Hippocampal formation (tissue), 2 donors: ENCODE results near the gene MDH1.
"Not testable (repeated sequence)": the region's sequence is repeated elsewhere in the genome, so short reads cannot be mapped to it uniquely, and the experiment has no call there.

Source experiments
- DNase-seq, 2 donors: peaks; one replicate each; lab custom pipeline; 2025; lab: John Stamatoyannopoulos, UW

MDH1 gene

DNA sequence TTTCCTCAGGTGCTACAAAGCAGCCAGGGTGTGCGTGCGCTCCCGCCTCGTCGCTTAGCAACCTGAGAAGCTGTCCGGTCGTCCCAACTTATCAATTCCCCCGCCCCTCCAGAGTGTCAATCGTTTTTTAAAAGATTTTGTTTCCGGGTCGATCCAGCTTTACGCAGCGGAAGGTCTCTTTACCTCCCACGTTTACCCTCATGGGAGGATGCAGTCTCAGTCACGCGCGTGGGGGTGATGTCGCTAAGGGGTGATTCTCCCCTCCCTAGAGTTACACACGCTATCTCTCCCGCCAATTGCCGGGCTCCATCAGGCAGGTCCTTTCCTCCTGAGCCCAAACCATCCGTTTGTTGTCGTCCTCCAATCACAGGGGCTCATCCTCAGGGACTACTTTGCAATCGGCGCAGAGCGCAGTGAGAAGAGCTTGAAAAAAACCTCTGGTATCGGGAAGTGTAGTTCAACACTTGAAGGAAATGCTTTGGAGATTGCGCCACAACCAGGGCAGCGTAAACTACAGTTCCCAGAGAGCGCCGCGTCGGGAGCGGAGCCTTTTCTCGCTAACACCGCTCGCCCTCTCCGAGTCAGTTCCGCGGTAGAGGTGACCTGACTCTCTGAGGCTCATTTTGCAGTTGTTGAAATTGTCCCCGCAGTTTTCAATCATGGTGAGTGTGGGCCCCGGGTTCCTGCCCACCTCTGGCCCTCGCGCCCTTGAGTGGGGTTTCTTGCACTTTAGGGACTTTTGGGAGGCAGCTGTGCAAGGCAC is at the start of gene MDH1, which contains the start of gene WDPCP:
Gene MDH1 (plus strand): TSS at position 579 of the 763 bp plus-strand sequence. CDS start 81 bp downstream, at position 660.
Gene WDPCP (minus strand): TSS at position 93 of the 763 bp plus-strand sequence. CDS start 206 bp downstream, outside the sequence.
- peak; percentile 95 to 100 for DNase-seq

DNA sequence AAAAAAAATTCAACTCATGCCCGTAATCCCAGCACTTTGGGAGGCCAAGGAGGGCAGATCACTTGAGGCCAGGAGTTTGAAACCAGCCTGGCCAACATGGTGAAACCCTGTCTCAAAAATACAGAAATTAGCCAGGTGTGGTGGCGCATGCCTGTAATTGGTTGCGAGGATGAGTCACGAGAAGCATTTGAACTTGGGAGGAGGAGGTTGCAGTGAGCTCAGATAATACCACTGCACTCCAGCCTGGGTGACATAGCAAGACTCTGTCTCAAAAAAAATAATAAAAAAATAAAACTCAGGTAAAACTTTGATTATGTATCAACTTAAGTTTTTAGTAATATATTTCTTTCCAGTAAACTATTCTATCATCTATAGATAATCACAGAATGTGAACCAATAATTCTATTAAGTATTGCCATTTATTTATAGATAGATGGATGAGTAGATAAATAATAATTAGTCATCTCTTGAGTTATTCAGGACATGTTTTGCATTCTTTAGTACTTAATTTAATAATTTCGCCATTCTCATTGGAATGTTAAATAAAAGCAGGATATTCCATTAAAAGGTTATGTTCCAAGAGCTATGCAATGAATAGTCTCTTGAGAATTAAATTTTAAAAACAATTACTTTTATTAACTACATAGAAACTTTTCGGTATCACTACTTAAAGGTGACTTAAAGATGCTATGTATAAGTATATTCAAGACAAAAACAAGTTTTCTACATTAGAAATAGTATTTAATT is 49.2 kb upstream of the MDH1 start:
- DNase-seq, result no peak

DNA sequence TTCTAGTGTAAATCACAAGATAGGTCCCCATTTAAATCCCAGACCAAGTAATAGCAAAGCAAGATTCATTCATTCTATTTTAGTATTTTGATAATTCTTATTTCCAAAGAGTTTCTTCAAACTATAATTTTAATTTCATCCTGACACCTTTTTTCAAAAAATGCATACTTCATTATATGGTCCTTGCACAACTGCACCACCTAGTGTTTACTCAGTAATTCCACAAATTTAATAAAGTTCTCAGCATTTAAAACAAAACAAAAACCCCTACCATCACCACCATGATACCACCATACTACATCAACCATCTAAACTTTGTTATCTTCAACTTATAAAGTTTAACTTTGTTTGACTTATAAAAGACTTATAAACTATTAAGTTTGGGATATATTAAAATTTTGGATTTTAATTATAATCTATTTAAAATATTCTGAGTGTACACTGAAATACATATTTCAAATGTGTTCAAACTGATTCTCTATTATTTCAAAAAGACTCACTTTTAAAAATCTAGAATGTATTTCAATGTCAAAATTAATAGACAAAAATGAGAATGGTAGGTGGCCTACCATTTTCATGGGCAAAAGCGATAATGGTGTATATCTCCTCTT is 44.6 kb upstream of the MDH1 start:
- no peak for DNase-seq

DNA sequence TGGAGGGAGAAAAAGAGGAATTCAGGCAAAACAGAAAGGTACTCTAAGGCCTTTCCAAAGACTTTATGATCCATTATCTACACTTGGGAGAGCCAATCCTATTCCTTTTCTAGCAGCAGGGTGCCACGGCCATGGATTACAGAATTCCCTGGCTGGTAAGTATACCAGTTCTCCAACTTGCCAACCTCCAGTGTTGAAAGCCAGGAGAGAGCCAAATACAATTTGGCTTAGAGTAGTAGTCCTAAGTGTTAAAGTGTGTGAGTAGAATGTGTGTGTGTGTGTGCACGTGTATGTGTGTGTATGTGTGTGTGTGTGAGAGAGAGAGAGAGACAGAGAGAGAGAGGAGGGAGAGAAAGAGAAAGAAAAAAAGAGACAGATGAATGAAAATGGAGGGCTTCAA is 43.7 kb upstream of the MDH1 start:
- DNase-seq, result no peak

DNA sequence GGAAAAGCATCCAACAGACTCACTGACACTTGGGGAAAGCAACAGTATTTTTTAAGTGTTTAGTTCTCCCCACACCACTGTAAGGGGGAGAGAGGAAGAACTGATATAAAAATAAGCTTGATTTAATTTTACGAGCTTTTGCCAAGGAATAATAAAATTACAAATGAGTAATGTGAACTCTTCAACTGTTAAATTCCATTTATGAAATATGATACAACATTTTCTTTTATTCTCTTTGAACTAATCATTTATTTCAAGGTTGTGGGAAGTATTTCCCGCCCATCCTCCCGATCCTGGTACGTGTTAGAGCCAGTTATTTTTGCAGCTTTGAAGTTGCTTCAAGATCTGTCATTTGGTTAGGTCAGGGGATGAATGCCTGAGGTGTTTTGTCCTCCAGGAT is 35.7 kb upstream of the MDH1 start:
- no peak for DNase-seq

DNA sequence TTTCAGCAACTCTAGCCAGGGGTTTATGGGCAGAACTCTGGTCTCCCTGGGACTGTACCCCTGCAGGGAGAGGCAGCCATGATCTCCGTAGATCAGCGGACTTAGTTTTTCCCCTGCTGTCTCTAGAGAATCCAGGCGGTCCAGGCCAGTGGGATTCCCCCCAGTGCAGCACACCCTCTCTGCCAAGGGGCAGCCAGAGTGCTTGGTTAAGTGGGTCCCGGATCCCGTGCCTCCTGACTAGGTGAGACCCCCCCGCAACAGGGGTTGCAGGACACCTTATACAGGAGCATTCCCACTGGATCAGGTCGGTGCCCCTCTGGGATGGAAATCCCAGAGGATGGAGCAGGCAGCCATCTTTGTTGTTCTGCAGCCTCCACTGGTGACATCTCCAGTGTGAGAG is 33.5 kb upstream of the MDH1 start:
- DNase-seq, result no peak

DNA sequence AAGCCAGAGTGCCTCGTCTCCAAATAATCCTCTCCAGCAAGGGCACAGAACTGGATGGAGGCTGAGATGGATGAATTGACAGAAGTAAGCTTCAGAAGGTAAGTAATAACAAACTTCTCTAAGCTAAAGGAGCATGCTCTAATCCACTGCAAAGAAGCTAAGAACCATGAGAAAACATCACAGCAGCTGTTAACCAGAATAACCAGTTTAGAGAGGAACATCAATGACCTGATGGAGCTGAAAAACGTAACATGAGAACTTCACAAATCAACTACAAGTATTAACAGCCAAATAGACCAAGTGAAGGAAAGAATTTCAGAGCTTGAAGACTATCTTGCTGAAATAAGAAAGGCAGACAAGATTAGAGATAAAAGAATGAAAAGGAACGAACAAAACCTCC is 32.8 kb upstream of the MDH1 start:
- no peak for DNase-seq

DNA sequence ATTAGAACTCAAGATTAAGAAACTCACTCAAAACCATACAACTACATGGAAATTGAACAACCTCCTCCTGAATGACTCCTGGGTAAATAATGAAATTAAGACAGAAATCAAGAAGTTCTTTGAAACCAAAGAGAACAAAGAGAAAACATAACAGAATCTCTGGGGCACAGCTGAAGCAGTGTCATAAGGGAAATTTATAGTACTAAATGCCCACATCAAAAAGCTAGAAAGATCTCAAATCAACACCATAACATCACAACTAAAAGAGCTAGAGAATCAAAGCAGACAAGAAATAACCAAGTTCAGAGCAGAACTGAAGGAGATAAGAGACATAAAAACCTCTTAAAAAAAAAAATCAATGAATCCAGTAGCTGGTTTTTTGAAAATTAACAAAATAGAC is 30.9 kb upstream of the MDH1 start:
- not testable (repeated sequence) for DNase-seq

DNA sequence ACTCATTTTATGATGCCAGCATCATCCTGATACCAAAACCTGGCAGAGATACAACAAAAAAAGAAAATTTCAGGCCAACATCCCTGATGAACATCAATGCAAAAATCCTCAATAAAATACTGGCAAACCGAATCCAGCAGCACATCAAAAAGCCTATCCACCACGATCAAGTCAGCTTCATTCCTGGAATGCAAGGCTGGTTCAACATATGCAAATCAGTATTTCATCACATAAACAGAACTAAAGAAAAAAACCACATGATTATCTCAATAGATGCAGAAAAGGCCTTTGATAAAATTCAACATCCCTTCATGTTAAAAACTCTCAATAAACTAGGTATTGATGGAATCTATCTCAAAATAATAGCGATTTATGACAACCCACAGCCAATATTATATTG is 29.8 kb upstream of the MDH1 start:
- not testable (repeated sequence) for DNase-seq

DNA sequence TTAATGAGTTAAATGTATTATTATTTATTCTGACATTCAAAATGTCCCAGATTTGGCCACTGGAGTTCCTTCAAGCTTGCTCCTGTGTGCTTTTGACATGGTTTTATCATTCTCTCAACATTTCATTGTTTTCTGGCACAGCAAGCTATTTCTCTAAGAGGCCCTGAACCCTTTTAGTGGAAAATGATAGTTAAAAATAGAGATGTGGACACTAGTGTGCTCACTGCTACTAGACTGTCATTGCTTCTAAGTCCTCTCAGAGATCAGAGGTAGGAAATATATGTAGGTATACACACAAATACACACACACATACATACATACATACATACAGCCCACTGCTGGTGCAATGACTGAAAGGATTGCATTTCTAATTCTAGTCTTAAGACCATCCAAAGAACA is 26.0 kb upstream of the MDH1 start:
- DNase-seq, result no peak

DNA sequence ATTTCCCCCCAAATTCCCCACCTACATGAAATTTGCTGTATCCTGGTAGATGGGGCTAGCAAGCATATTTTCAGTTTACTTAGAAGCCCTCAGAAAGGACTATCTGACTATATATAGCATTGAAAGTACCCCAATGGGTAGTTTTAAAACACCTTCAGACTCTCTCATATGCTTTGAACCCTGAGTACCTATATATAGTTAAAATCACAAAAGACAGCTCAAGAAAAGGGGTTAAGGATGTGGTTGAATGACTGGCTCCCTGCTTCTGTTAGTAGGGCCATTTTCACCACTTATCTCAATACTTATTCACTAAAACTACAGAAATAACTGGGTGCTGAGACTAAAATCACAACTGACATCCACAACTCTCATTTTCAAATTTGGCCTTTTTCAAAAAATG is 19.0 kb upstream of the MDH1 start:
- DNase-seq, result no peak

DNA sequence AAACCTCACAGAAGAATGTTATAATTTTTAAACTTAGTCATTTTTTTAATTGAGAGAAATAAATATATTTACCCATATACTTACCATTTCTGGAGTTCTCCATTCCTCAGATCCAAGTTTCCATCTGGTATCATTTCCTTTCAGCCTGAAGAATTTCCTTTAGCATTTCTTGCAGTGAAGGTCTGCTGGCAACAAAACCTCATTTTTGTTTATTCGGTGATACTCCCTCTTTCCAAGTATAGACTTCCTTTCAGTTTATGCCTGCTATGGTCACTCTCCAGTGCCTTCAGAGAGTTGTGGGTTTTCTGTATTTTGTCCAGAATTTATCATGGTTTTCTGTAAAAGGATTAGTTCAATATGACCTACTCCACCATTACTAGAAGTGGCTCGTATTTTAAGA is 17.5 kb upstream of the MDH1 start:
- no peak for DNase-seq

DNA sequence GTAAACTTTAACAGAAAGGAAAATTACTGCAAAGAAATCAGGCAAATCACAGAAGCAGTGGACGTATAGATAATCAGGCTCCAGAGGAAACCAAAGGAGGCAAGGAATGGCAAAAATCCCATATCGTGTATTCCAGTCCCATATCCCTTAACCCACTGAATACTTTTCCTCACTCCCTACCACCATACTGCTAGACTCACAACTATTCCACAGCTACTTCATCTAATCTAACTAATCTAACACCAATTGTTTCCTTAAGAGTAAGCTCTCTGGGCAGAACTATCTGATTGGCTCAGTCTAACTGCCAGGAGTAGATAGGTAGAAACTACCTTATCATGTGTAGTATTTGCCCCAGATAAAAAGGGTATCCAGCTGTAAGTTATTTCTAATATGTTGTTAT is 16.8 kb upstream of the MDH1 start:
- DNase-seq, result no peak

DNA sequence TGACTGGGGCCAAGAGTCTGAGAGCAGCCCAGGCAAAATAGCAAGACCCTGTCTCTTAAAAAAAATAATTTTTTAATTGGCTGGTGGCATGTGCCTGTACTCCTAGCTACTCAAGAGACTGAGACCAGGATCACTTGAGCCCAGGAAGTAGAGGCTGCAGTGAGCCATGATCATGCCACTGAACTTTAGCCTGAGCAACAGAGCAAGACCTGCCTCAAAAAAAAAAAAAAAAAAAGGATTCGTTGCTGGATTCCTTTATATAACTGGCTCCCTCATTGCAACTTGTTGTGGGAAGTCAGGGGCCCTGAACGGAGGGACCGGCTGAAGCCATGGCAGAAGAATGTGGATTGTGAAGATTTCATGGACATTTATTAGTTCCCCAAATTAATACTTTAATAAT is 15.7 kb upstream of the MDH1 start:
- not testable (repeated sequence) for DNase-seq

DNA sequence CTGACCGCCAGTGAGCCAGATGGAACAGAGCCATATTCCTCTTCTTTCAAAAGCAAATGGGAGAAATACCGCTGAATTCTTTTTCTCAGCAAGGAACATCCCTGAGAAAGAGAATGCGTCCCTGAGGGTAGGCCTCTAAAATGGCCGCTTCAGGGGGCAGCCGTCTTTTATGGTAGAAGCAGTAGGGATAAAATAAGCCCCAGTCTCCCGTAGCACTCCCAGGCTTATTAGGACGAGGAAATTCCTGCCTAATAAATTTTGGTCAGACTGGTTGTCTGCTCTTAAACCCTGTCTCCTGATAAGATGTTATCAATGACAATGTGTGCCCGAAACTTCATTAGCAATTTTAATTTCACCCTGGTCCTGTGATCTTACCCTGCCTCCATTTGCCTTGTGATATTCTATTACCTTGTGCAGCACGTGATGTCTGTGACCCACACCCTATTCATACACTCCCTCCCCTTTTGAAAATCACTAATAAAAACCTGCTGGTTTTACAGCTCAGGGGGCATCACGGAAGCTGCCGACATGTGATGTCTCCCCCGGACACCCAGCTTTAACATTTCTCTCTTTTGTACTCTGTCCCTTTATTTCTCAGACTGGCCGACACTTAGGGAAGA is 14.9 kb upstream of the MDH1 start:
- not testable (repeated sequence) for DNase-seq

DNA sequence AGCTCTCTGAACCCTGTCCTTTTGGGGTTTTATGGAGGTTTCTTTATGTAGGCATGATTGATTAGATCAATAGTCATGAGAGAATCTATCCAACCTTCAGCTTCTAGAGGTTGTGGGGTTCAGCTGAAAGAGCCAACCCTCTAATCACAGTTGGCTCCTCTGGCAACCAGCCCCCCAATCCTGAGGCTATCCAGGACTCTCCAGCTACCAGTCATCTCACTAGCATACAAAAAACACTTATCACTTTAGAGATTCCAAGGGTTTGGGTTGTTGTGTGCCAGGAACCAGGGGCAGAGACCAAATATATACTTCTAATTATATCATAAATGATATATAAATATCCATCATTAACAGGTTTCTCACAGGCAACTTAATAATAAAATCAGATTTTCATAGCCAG is 12.2 kb upstream of the MDH1 start:
- DNase-seq, result no peak

DNA sequence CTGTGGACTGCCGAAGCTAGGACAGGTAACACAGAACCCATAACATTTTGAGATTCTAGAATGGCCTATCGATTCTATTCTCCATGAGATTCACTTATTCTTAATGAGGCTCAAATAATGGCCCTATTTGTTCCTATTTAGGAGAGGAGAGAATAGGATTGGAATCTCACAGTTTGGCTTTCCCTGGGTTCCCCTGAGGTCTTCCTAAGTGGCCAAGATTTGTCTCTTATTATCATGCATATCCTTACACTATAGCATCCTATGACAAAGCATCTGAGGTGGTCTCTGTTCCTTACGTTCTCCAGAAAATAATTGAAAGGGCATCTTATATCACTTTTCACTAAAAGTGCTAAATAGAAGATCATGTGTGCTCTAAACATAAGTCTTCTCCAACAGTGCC is 10.0 kb upstream of the MDH1 start:
- DNase-seq, result no peak

DNA sequence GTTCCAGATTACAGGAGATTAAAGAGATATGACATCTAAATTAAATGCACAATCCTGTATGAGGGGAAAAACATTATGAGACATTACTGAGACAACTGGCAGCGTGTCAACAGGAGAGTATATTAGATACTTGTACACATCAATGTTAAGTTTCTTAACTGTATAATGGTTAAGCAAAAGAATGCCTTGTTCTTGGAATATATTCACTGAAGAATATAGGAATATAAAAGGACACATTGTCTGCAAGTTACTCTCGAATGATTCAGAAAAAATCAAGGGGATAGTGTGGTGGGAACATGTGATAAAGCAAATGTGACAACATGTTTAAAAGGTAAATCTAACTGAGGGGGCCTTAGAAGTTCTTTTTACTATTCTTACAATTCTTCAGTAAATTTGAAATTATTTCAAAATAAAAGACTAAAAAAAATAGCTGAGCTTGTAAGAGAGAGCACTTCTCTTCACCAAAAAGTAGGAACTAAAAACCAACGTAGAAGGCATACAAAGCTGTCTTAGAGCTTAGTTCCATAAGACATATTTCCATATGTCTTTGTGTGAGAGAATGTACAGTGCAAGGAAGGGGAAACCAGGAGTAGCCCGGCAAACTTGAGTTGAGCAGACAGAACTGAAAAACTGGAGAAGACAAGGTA is 8.0 kb upstream of the MDH1 start:
- DNase-seq, result no peak

DNA sequence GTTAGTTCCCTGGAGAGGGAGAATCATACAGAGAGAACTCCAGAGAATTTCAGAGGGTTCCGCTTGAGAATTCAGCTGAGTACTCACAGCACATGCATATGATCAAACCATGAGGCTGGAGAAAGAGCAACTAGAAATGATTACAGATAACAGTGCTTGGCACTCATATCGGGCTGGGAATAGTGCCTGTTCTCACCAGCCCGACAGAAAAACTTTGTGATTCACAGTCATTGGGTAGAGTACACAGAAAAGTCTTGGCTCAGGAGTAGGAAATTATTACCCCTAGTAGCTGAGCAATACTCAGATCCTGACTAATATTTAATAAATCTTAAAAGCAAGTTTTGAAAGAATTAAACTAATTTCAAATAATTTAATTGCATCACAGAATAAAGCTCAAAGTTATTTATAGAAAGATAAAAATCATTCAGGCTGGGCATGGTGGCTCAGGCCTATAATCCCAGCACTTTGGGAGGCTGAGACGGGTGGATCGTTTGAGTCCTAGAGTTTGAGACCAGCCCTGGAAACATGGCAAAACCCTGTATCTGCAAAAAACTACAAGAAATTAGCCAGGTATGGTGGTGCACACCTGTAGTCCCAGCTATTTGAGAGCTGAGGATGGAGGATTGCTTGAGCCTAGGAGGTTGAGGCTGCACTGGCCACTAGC is 7.3 kb upstream of the MDH1 start:
- peak in 1 of 2 donors; percentile 36 for DNase-seq

DNA sequence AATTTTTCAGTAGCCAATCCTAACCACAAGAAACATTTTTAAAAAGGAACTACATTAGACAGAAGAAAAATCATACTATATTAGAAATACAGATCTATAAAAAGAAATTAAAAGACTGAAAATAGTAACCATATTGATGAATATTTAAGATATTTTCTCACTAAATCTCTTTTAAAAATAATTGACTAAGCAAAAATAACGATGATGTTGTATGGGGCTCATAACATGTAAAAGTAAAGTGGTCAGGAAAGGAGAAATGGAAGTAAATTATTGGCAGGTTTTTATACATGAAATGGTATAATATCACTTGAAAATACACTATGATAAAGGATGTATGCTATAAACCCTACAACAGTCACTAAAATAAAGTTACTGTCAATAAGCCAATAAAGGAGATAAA is 5.9 kb upstream of the MDH1 start:
- no peak for DNase-seq

DNA sequence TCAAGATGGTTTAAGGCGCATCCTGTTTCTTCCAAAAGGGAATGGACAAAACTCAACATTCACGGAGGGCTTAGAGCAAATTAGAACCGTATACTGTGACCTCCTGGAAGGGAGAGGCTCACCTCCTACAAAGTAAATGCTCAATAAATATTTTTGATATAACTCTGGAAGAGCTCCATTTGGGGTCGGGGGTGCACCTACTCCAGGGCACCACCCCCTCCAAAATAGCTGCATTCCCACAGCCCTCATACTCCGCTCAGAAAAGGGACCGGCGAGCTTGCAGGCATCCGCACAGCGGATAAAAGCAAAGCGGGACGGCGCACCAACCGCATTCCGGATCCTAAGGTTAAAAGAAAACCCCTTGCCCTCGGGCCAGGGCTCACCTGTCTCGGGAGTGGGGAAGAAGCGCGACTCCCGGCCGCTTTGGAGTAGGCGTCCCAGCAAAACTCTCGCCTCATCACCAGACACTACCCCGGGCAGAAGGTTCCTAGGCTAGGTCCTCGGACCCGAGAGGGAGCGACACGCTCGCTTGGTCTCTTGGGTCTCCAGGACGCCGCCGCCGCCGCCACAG is 864 bp upstream of the MDH1 start:
- DNase-seq, result no peak
